Measurements from ENCODE around the gene CLNK. TPM values are rescaled to one million over a fixed set of nuclear protein-coding genes. Genes with fewer than 3 reads are reported as not detected.

Gene CLNK
- total and polyA plus RNA-seq, 4 donors = 0.26 to 0.30 TPM; not detected in 2

- Histone ChIP-seq H3K27ac (ENCODE audit: low read depth in 1 of 2, low read length in 2 of 2) (no peak overlapping the region), H3K4me1 (ENCODE audit: control insufficient read depth in 1 of 2, insufficient read depth in 2 of 2, low read length in 2 of 2) (no peaks in the 10 kb centered on the region), H3K36me3 (ENCODE audit: control insufficient read depth in 1 of 2, insufficient read depth in 2 of 2, low read length in 1 of 2) (peaks cover 3 to 10% of the 10 kb centered on the region in 2 donors), H3K4me3 (ENCODE audit: low read length in 2 of 2) (peak overlapping the region; percentile 72 to 79), H3K27me3 (ENCODE audit: control insufficient read depth in 1 of 2, insufficient read depth in 2 of 2, low read length in 1 of 2) (no peaks in the 10 kb centered on the region), H3K9me3 (ENCODE audit: control insufficient read depth, low read length) (peaks cover 9% of the 10 kb centered on the region)
- peak; percentile 73 to 83 for DNase-seq
- peak; percentile 17 for ATAC-seq (ENCODE audit: low FRiP score)
- WGBS, 2 donors = 3 to 5% methylated on average over 84 to 96 of the region's 96 CpGs
- intact Hi-C loops (cut with DNase I) = no loop called here
These were observed 227.8 kb downstream of the CLNK start for GRCh38 chr4:10456595-10457254.

- Histone ChIP-seq H3K36me3 (ENCODE audit: control insufficient read depth in 1 of 2, insufficient read depth in 2 of 2, low read length in 1 of 2) (peaks cover 3 to 10% of the 10 kb centered on the region in 2 donors), H3K4me3 (ENCODE audit: low read length in 2 of 2) (no peak overlapping the region), H3K9me3 (ENCODE audit: control insufficient read depth, low read length) (peaks cover 9% of the 10 kb centered on the region), H3K27ac (ENCODE audit: low read depth in 1 of 2, low read length in 2 of 2) (no peak overlapping the region), H3K27me3 (ENCODE audit: control insufficient read depth in 1 of 2, insufficient read depth in 2 of 2, low read length in 1 of 2) (no peaks in the 10 kb centered on the region), H3K4me1 (ENCODE audit: control insufficient read depth in 1 of 2, insufficient read depth in 2 of 2, low read length in 2 of 2) (no peaks in the 10 kb centered on the region)
- DNase-seq (no peak), ATAC-seq (ENCODE audit: low FRiP score) (no peak)
- intact Hi-C loops (cut with DNase I) = no loop called here
- WGBS, 2 donors = 52 to 55% methylated on average over 11 of the region's 11 CpGs
These were observed 228.3 kb downstream of the CLNK start for GRCh38 chr4:10456260-10456594.

GRCh38 chr4:10455133-10455532 lies 229.4 kb downstream of the CLNK start:
- Histone ChIP-seq H3K9me3 (ENCODE audit: control insufficient read depth, low read length) (peaks cover 13% of the 10 kb centered on the region), H3K36me3 (ENCODE audit: control insufficient read depth in 1 of 2, insufficient read depth in 2 of 2, low read length in 1 of 2) (peaks cover 3 to 10% of the 10 kb centered on the region in 2 donors), H3K27ac (ENCODE audit: low read depth in 1 of 2, low read length in 2 of 2) (no peak overlapping the region), H3K27me3 (ENCODE audit: control insufficient read depth in 1 of 2, insufficient read depth in 2 of 2, low read length in 1 of 2) (no peaks in the 10 kb centered on the region), H3K4me3 (ENCODE audit: low read length in 2 of 2) (no peak overlapping the region), H3K4me1 (ENCODE audit: control insufficient read depth in 1 of 2, insufficient read depth in 2 of 2, low read length in 2 of 2) (no peaks in the 10 kb centered on the region)
- DNase-seq = no peak
- intact Hi-C loops (cut with DNase I) = no loop called here
- 100% methylated on average over 2 of the region's 2 CpGs for WGBS, 2 donors
- ATAC-seq (ENCODE audit: low FRiP score) = no peak

GRCh38 chr4:10454726-10455125 lies 229.8 kb downstream of the CLNK start:
- DNase-seq (no peak), ATAC-seq (ENCODE audit: low FRiP score) (no peak)
- Histone ChIP-seq H3K27ac (ENCODE audit: low read depth in 1 of 2, low read length in 2 of 2) (no peak overlapping the region), H3K36me3 (ENCODE audit: control insufficient read depth in 1 of 2, insufficient read depth in 2 of 2, low read length in 1 of 2) (peaks cover 3 to 10% of the 10 kb centered on the region in 2 donors), H3K9me3 (ENCODE audit: control insufficient read depth, low read length) (peaks cover 16% of the 10 kb centered on the region), H3K4me3 (ENCODE audit: low read length in 2 of 2) (no peak overlapping the region), H3K4me1 (ENCODE audit: control insufficient read depth in 1 of 2, insufficient read depth in 2 of 2, low read length in 2 of 2) (no peaks in the 10 kb centered on the region), H3K27me3 (ENCODE audit: control insufficient read depth in 1 of 2, insufficient read depth in 2 of 2, low read length in 1 of 2) (no peaks in the 10 kb centered on the region)
- intact Hi-C loops (cut with DNase I) = no loop called here
- WGBS, 2 donors = 91% methylated on average over 6 of the region's 6 CpGs

GRCh38 chr4:10454121-10454520 lies 230.4 kb downstream of the CLNK start:
- WGBS, 2 donors = 99 to 100% methylated on average over 1 of the region's 1 CpG
- Histone ChIP-seq H3K4me1 (ENCODE audit: control insufficient read depth in 1 of 2, insufficient read depth in 2 of 2, low read length in 2 of 2) (no peaks in the 10 kb centered on the region), H3K27me3 (ENCODE audit: control insufficient read depth in 1 of 2, insufficient read depth in 2 of 2, low read length in 1 of 2) (no peaks in the 10 kb centered on the region), H3K27ac (ENCODE audit: low read depth in 1 of 2, low read length in 2 of 2) (no peak overlapping the region), H3K4me3 (ENCODE audit: low read length in 2 of 2) (no peak overlapping the region), H3K9me3 (ENCODE audit: control insufficient read depth, low read length) (peaks cover 16% of the 10 kb centered on the region), H3K36me3 (ENCODE audit: control insufficient read depth in 1 of 2, insufficient read depth in 2 of 2, low read length in 1 of 2) (peaks cover 3 to 10% of the 10 kb centered on the region in 2 donors)
- ATAC-seq (ENCODE audit: low FRiP score) (no peak), DNase-seq (no peak)
- intact Hi-C loops (cut with DNase I) = no loop called here

DNA sequence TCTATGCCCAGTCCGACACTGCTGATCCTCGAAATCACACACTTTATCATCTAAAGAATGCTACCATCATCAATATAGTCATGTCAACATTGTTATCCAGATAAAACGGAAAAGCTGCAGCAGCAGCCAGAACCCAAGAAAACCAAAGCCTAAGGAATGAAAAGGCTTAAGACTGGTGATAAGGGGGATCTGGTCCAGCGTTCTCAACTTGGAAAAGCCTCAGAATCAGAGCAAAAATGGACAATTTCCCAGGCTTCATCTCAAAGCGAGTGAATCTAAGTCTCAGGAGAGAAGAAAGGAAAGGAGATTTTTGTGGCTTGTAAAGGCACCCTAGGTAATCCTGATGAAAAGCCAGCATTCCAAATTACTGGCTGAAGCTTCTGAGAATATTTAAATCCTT lies 235.6 kb downstream of the CLNK start:
- Histone ChIP-seq H3K36me3 (ENCODE audit: control insufficient read depth in 1 of 2, insufficient read depth in 2 of 2, low read length in 1 of 2) (peaks cover 10 to 18% of the 10 kb centered on the region in 2 donors), H3K9me3 (ENCODE audit: control insufficient read depth, low read length) (peaks cover 29% of the 10 kb centered on the region), H3K27me3 (ENCODE audit: control insufficient read depth in 1 of 2, insufficient read depth in 2 of 2, low read length in 1 of 2) (no peaks in the 10 kb centered on the region), H3K27ac (ENCODE audit: low read depth in 1 of 2, low read length in 2 of 2) (no peak overlapping the region), H3K4me1 (ENCODE audit: control insufficient read depth in 1 of 2, insufficient read depth in 2 of 2, low read length in 2 of 2) (no peaks in the 10 kb centered on the region), H3K4me3 (ENCODE audit: low read length in 2 of 2) (no peak overlapping the region)
- DNase-seq = no peak
- intact Hi-C loops (cut with DNase I) = no loop called here
- WGBS, 2 donors = 34 to 53% methylated on average over 5 of the region's 5 CpGs
- no peak for ATAC-seq (ENCODE audit: low FRiP score)

DNA sequence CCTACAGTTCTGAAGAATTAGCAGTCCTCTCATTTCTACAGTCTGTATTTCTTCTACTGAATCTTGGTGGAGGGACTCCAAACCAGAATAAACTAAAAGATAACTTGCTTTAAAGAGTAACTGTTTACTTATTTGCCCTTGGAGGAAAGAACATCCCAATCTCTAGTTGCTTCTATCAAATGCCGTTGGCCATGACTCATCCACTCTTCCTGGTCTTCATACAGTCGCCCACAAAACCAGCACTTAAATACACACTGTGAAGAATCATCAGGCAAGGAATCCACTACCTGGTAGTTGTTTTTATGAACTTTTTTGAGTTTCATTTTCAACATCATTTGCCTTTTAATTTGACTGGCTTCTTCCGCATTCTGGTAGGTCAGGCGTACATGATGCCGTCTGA lies 241.6 kb downstream of the CLNK start:
- peaks cover 7 to 21% of the 10 kb centered on the region in 2 donors for H3K36me3 ChIP-seq (ENCODE audit: control insufficient read depth in 1 of 2, insufficient read depth in 2 of 2, low read length in 1 of 2)
- no peaks in the 10 kb centered on the region for H3K27me3 ChIP-seq (ENCODE audit: control insufficient read depth in 1 of 2, insufficient read depth in 2 of 2, low read length in 1 of 2)
- no peak for ATAC-seq (ENCODE audit: low FRiP score)
- H3K9me3 ChIP-seq (ENCODE audit: control insufficient read depth, low read length) = peaks cover 26% of the 10 kb centered on the region
- H3K27ac ChIP-seq (ENCODE audit: low read depth in 1 of 2, low read length in 2 of 2) = no peak overlapping the region
- no peaks in the 10 kb centered on the region for H3K4me1 ChIP-seq (ENCODE audit: control insufficient read depth in 1 of 2, insufficient read depth in 2 of 2, low read length in 2 of 2)
- WGBS, 2 donors = 96 to 97% methylated on average over 5 of the region's 5 CpGs
- no peak for DNase-seq
- intact Hi-C loops (cut with DNase I) = no loop called here
- H3K4me3 ChIP-seq (ENCODE audit: low read length in 2 of 2) = no peak overlapping the region

GRCh38 chr4:10441512-10441911 lies 243.1 kb downstream of the CLNK start:
- H3K27ac ChIP-seq (ENCODE audit: low read depth in 1 of 2, low read length in 2 of 2) = no peak overlapping the region
- ATAC-seq (ENCODE audit: low FRiP score) = no peak
- peaks cover 21% of the 10 kb centered on the region for H3K9me3 ChIP-seq (ENCODE audit: control insufficient read depth, low read length)
- H3K27me3 ChIP-seq (ENCODE audit: control insufficient read depth in 1 of 2, insufficient read depth in 2 of 2, low read length in 1 of 2) = no peaks in the 10 kb centered on the region
- H3K36me3 ChIP-seq (ENCODE audit: control insufficient read depth in 1 of 2, insufficient read depth in 2 of 2, low read length in 1 of 2) = peaks cover 7 to 14% of the 10 kb centered on the region in 2 donors
- DNase-seq = no peak
- H3K4me3 ChIP-seq (ENCODE audit: low read length in 2 of 2) = no peak overlapping the region
- H3K4me1 ChIP-seq (ENCODE audit: control insufficient read depth in 1 of 2, insufficient read depth in 2 of 2, low read length in 2 of 2) = no peaks in the 10 kb centered on the region
- 76 to 86% methylated on average over 4 of the region's 4 CpGs for WGBS, 2 donors
- intact Hi-C loops (cut with DNase I) = no loop called here

GRCh38 chr4:10438924-10439323 lies 245.6 kb downstream of the CLNK start:
- Histone ChIP-seq H3K27ac (ENCODE audit: low read depth in 1 of 2, low read length in 2 of 2) (no peak overlapping the region), H3K36me3 (ENCODE audit: control insufficient read depth in 1 of 2, insufficient read depth in 2 of 2, low read length in 1 of 2) (peaks cover 0 to 5% of the 10 kb centered on the region in 2 donors), H3K4me1 (ENCODE audit: control insufficient read depth in 1 of 2, insufficient read depth in 2 of 2, low read length in 2 of 2) (no peaks in the 10 kb centered on the region), H3K27me3 (ENCODE audit: control insufficient read depth in 1 of 2, insufficient read depth in 2 of 2, low read length in 1 of 2) (no peaks in the 10 kb centered on the region), H3K4me3 (ENCODE audit: low read length in 2 of 2) (no peak overlapping the region), H3K9me3 (ENCODE audit: control insufficient read depth, low read length) (peaks cover 10% of the 10 kb centered on the region)
- WGBS, 2 donors = 76 to 83% methylated on average over 1 of the region's 1 CpG
- intact Hi-C loops (cut with DNase I) = no loop called here
- ATAC-seq (ENCODE audit: low FRiP score) = no peak
- DNase-seq = no peak
